GM18502 (cell line): ENCODE results near the gene TMEM132C.
"Not testable (repeated sequence)": the region's sequence is repeated elsewhere in the genome, so short reads cannot be mapped to it uniquely, and the experiment has no call there.

Experiments used
- ATAC-seq: cut with Tn5 transposase; IDR thresholded peaks from one replicate; pipeline ENCODE4 v1.9.1; 2021; ENCODE audit warnings: mild to moderate bottlenecking; ENCODE audit not compliant: unreplicated experiment, poor library complexity

Gene TMEM132C

GRCh38 chr12:128463881-128464280, 196.9 kb downstream of the TMEM132C start:
- ATAC-seq = no peak

GRCh38 chr12:128467882-128468281, 200.9 kb downstream of the TMEM132C start:
- ATAC-seq = no peak

- no peak for ATAC-seq
These were observed 202.0 kb downstream of the TMEM132C start for GRCh38 chr12:128468926-128469325.

- ATAC-seq = no peak
These were observed 204.5 kb downstream of the TMEM132C start for GRCh38 chr12:128471491-128471890.

- no peak for ATAC-seq
These were observed 207.9 kb downstream of the TMEM132C start for GRCh38 chr12:128474916-128475315.

- no peak for ATAC-seq
These were observed 209.3 kb downstream of the TMEM132C start for GRCh38 chr12:128476266-128476665.

GRCh38 chr12:128483526-128484255, 216.7 kb downstream of the TMEM132C start:
- ATAC-seq = no peak

GRCh38 chr12:128497376-128497775, 230.4 kb downstream of the TMEM132C start:
- ATAC-seq = not testable (repeated sequence)

- ATAC-seq = no peak
These were observed 240.5 kb downstream of the TMEM132C start for GRCh38 chr12:128507470-128507869.

GRCh38 chr12:128509170-128509569, 242.2 kb downstream of the TMEM132C start:
- ATAC-seq = no peak

GRCh38 chr12:128510511-128510910, 243.5 kb downstream of the TMEM132C start:
- ATAC-seq = no peak

GRCh38 chr12:128513331-128513730, 246.4 kb downstream of the TMEM132C start:
- no peak for ATAC-seq

- ATAC-seq = no peak
These were observed 246.9 kb downstream of the TMEM132C start for GRCh38 chr12:128513831-128514230.

- no peak for ATAC-seq
These were observed 251.7 kb downstream of the TMEM132C start for GRCh38 chr12:128518644-128519043.

GRCh38 chr12:128519426-128519825, 252.5 kb downstream of the TMEM132C start:
- ATAC-seq = no peak

- no peak for ATAC-seq
These were observed 255.0 kb downstream of the TMEM132C start for GRCh38 chr12:128521981-128522380.

- ATAC-seq = no peak
These were observed 257.5 kb downstream of the TMEM132C start for GRCh38 chr12:128524439-128524838.

- ATAC-seq = no peak
These were observed 264.2 kb downstream of the TMEM132C start for GRCh38 chr12:128531170-128531569.

GRCh38 chr12:128534906-128535305, 267.9 kb downstream of the TMEM132C start:
- ATAC-seq = no peak

GRCh38 chr12:128536810-128537209, 269.8 kb downstream of the TMEM132C start:
- ATAC-seq = no peak

- ATAC-seq = no peak
These were observed 270.7 kb downstream of the TMEM132C start for GRCh38 chr12:128537668-128538067.

GRCh38 chr12:128542844-128543243, 275.9 kb downstream of the TMEM132C start:
- ATAC-seq = no peak
